Raji (cell line): ENCODE measurements around the gene ZNF423.

Experiments
- POLR2A ChIP-seq: IDR thresholded peaks from 2 replicates; pipeline ENCODE4 v1.6.1; 2011; ENCODE audit warnings: low read depth, low read length, control low read depth; ENCODE audit not compliant: insufficient read depth

Gene ZNF423

DNA sequence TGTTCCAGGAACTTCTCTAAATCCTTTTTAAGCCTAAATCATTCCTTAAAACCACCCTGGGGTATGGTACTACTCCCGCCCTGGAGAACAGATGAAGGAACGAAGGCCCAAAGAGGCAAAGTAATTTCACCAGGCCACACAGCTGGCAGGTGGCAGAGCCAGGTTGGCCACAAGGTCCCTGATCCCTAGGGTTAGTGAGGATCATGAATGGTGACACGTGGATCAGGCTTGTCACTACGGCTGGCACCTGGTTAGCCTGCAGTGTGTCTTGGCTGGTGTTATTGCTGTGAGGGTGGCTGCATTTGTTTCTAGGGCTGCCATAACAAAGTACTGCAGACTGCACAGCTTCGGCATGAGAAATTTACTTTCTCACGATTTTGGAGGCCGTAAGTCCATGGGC, 26.0 kb upstream of the ZNF423 start:
- no peak for TF ChIP-seq POLR2A

DNA sequence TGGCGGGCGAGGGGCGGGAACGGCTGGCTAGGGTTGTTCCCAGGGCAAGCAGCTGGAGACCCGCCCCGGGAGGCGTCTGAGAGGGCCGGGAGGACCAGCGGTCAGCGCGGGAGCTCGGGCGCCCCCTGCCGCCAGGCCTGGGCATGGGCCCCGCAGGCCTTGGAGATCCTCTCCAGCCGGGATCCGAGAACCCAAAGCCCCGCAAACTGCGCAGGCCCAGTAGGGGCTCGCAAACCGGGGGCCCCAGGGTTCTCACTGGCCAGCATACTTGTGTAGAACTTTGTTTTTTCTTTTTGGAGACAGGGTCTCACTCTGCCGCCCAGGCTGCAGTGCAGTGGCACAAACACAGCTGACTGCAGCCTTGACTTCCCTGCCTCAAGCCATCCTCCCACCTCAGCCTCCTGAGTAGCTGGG, 20.8 kb upstream of the ZNF423 start:
- no peak for TF ChIP-seq POLR2A

DNA sequence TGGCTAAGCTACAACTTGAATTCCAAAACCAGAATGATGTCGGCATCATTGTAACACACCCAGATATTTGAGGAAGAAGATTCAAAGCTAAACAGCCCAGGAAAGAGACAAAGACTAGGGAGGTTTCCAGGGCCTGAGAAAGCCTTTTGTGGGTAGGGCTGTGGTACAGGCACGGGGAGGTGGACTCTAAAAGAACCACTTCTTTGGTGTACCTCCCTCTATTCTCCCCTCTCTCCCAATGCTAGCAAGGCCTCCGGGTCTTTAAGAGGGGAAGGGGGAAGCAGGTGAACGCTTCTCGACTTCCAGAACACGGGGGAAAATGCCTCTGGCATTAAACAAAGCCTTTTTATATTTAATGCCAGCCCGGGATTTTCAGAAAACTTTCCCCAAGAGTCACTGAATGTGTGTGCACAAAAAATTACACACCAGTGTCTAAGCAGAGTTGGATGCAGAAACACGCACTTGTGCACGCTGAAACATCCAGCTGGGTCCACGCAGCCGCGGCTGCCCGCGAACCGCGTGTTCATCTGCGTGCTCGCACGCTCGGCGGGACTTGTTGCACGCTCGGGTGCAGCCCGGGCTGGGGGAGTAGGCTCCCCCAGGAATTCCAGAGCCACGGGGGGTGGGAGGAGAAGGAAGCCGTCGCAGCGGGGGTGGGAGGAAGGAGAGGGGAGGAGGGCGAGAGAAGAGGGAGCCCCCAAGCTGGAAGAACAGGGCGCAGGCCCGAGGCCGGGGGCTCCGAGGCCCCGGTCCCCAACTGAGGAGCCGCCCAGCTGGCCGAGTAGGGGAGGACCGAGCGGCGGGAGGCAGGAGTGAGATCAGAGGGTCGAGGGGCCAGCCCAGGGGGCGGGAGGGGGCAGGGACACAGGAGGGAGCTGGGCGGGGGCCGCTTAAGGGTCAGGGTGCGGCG, 20.1 kb upstream of the ZNF423 start:
- TF ChIP-seq POLR2A: no peak

DNA sequence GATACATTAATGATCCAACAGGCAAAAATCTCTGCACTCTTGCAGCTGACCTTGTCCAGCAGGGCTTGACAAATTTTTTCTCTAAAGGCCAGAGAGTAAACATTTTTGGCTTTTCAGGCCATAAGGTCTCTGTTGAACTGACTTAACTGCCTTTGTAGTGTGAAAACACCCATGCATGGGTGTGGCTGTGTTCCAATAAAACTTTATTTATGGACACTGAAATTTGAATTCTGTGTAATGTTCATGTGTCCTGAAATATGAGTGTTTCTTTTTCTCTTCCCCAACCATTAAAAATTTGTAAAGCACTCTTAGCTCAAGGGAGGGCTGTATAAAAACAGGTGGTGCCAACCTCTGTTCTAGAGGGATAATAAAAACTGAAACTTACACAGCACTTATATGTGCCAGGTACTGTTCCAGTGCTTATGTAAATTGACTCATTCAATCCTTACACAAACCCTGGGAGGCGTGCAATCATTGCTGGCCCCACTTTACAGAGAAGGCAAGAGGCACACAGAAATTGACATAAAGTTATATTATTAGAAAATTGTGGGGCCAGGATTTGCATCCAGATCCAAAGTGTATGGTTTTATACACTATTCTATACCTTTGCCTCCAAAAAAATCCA, 18.8 kb upstream of the ZNF423 start:
- no peak for TF ChIP-seq POLR2A

DNA sequence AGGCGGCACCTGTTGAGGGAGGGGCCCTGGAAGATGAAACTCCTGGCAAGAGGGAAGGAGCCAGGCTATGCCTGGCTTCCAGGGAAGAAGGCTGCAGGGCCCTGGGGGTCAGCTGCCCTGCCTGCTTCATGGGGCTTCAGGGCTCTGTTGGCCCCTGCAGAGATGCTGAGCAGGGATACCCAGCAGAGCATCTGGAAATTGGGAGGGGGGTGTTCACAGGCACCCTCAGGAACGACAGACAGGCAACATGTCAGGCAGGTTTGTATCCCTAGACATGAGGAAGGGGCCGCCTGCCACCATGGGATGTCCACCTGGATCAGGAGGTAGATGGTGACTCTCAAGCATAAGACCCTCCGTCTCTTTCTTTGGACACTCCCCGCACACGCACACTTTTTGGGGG, 13.8 kb upstream of the ZNF423 start:
- TF ChIP-seq POLR2A: no peak

DNA sequence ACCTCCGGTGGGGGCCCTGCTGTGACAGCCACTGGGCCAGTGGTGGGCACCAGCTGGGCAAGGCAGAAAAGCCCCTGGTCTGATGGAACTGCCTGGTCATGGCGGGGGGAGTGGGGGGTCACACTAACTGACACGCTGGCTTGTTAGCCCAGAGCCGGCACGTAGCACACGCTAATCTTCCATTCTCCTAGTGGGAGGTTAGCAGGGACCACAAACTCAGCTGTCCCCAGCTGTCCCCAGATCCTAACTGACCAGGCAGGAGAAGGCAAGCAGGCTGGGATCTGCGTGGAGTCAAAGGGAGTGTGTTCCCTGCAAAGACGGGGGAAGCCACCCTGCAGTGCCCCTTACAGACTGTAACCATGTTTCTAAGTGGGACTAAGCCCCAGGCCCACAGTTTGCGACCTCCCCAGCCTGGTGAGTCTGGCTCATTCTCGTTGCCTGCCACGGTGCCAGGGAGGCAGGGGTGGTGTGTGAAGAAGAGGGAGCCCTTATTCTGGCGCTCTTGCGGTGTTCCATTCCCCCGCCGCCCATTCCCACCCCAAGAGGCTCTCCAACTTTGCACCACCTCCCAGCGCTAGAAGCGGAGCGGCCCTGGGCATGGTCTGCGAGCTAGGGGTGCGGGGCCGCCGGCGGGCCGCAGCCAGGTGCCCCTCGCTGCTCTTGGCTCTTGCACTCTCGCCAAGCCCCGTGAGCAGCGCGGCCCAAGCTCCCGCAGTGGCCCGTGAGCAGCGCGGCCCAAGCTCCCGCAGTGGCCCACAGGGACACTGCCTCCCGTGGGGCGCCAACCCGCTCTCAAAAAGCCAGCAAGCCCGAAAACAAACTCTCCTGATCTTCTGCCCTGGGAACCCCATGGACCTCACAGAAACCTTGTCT, 12.1 kb upstream of the ZNF423 start:
- no peak for TF ChIP-seq POLR2A

DNA sequence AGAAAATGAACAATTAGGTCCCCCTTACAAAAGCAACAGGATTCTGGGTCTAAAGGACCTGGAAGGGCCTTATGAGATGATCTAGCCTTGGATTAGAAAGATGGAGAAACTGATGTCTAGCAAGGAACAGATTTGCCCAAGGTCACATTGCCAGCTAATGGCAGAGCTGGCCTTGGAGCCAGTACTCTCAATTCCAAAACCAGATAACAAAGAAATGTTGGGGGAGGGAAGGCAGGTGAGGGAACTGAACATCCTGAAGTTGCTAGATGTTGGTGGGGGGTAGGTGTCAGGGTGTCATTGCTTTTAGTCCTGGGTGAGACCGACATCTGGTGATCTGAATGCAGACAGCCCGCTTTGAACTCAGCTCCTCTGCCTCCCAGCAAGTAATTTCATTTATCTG, 11.3 kb upstream of the ZNF423 start:
- no peak for TF ChIP-seq POLR2A

DNA sequence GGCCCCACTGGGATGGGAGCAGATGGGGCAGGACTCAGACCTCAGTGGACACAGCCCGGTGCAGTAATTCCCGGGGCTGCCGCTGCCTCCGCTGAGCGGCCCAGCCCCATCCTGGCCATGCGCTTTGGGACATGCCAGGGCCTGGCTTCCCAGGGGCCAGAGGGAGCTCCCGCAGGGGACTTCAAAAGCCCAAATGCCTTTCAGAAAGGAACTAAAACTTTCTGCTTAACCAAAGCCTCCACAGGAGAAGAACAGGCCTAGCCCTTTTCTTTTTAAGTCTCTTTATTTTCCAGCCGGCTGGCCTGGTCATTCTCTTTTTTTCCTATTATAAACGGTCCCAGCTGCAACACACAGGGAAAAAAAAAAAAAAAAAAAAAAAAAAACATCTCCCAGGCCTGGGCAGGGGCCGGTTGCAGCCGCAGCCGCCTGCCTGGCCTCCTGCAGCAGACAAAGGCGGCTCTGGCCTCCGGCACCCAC, 10.7 kb upstream of the ZNF423 start:
- no peak for TF ChIP-seq POLR2A

DNA sequence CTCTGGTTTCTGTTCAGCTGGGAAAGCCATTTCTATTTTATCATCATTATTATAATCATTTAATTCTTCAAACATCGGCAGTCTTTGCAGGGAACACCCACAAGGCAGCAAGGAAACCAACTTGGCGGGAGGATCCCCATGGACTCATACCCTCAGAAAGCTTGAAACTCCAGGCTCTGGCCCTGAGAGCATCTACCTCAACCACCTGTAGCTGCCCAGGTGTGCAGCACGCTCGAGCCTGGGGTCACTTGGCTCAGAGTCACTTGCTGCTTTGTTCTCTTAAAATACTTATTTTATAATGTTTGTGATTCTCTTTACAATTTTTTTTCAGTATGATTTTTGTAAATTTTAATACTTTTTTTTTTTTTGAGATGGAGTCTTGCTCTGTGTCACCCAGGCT, 6.8 kb upstream of the ZNF423 start:
- TF ChIP-seq POLR2A: no peak

DNA sequence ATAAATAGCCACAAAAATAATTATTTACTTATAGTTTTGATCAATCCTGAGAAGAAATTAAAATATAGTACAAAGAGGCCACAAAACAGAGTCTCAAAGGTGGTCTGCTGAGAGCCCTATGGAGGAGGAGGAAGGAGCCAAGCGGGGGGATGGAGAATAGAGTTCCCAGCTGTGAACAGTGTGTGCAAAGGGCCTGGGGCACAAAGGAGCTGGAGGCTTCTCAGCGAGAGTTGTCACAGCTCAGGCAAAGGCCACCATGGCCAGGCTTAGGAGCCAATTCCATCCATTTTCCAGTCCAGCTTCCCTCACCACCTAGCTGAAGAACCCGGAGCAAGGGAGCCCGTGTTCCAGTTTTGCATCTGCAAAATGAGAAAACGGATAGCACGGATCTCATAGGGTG, 5.4 kb upstream of the ZNF423 start:
- no peak for TF ChIP-seq POLR2A

DNA sequence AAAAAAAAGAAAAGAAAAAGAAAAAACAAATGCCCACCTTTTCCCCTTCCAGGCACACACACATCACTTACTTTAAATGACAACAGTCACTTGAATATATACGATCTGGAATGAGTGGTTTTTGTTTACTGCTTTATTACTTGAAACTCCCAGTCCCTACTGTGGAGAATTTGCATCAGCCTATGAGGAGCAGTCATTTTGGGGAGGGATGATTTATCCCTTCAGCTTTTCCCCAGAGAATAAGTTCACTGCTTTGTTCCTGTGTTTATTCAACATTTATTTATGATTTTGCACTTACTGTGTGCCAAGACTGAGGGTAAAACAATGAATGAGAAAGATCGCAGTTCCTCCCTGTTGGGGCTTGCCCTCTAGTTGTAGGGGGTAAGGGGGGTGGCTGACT, 4.7 kb upstream of the ZNF423 start:
- TF ChIP-seq POLR2A: no peak

DNA sequence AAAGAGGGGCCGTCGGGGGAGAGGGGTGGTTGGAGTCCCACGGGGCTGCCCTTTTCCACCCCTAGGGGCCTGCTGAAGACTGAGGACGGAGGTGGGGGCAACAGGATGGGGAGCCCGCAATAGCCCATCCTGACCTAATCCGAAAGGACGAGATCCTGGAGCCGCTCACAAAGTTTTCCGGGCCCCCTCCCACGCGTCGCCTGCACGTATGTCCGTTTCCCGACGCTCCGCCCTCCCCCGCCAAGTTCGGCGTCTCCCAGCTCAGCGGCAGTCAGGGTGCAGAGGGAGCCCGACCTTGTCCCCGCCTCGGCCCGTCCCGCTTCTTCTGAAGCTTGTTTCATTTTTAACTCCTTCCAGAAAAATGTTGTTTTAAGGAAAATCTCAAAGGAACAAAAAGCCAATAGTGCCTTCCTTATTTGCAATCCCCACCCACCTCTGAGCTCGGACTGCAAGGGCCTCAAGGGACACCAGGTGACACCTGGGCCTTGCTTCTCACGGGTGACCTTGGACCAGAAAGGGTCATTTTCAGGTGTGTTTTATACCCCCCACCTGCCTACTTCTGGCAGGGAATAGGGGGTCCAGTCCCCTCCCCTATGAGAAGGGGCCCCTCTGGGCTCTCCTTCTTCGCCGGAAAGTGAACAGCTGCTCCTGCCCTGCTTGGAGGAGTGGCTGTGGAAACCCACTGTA, 3.4 kb upstream of the ZNF423 start:
- TF ChIP-seq POLR2A: no peak

DNA sequence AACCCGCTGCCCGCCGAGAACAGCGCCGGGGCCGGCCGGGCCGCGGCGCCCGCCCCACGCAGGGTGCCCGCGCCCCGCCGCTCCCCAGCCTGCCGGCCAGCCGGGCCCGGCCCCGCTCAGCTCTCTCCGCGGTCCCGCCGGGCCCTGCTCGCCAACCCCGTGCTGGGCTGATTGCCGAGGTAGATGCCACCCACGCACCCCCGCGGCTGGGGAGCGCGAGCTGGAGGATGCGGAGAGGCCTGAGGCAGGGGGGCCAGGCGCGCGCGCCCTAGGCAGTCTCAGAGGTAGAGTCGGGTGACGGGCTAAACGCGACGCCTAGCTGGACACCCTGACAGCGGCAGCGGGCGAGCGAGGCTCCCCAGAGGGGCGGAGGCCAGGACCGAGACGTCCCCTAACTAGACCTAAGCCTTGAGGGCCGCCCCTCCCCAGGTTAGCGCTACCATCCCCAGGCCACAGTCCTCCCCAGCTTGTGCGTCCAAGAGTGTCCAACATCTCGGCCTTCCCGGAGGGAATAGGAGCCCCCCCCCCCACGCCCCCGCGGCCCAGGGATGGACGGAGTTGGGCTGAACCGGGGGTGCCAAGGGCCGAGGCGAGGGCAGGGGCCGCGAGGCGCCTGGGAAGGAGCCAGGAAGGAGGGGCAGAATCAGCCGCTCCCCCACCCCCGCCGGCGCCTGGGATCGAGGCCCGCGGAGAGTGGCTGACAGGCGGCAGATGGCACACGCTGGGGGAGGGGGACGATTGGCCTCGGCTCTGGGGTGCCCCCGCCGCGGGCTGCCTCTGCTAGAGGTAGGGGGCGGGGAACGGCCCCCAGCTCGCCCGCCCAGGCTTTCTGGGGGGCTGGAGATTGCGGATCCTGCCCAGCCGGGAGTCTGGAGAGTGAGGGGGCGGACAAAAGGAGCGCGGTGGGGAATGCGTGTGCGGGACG, 2.5 kb upstream of the ZNF423 start:
- no peak for TF ChIP-seq POLR2A
